Cardiac muscle cell (in vitro differentiated cells and primary cell): Measurements from ENCODE around the gene APPL2. TPM values are rescaled to one million over a fixed set of nuclear protein-coding genes. Genes with fewer than 3 reads are reported as not detected.
A peak's percentile ranks its signal among the peaks of the same experiment; 100 is the strongest.

Experiments used
- DNase-seq, 2 donors: peaks; one replicate each; pipeline versions ENCODE4 v3.0.0 to v3.0.0-alpha.2; 2010 to 2017; ENCODE audit warnings: low read depth in 1 of 2, low spot score in 1 of 2
- H3K27ac ChIP-seq: fragments of 200-600 bp; sonication (generic); 2 replicates; pipeline ENCODE4 v1.5.1; 2016
- H3K27me3 ChIP-seq: fragments of 200-600 bp; sonication (generic); 2 replicates; pipeline ENCODE4 v1.6.0; 2016; ENCODE audit warnings: control low read depth
- H3K36me3 ChIP-seq: fragments of 200-600 bp; sonication (generic); 2 replicates; pipeline ENCODE4 v1.5.1; 2016; ENCODE audit warnings: control low read depth
- H3K4me1 ChIP-seq: fragments of 200-600 bp; sonication (generic); 2 replicates; pipeline ENCODE4 v1.8.1; 2017; ENCODE audit warnings: low read depth, mild to moderate bottlenecking, mixed run types
- H3K4me3 ChIP-seq: fragments of 200-600 bp; sonication (generic); 2 replicates; pipeline ENCODE4 v1.5.1; 2016; ENCODE audit warnings: mild to moderate bottlenecking
- H3K9me3 ChIP-seq: fragments of 200-600 bp; sonication (generic); 2 replicates; pipeline ENCODE4 v1.5.1; 2017; ENCODE audit warnings: low read depth, mild to moderate bottlenecking, control low read depth
- polyA plus RNA-seq: library from polyadenylated mRNA; unstranded; fragments of >200 nt; fragmentation: Nextera tagmentation; extraction: Ambion mirVana; gene quantifications from 2 replicates; pipeline ENCODE4 v1.2.1, GENCODE V29; 2016
- total RNA-seq: library from RNA; depleted of rRNA; stranded (reverse); fragments of >200 nt; gene quantifications from 2 replicates; pipeline ENCODE4 v1.2.3, GENCODE V29; 2016
- TF ChIP-seq, protein P1 (sequence below): IDR thresholded peaks from 2 replicates; pipeline ENCODE4 v1.5.1; 2012; ENCODE audit warnings: low read depth, mild to moderate bottlenecking, low read length

Gene APPL2
- total and polyA plus RNA-seq, 2 experiments from 2014 or later, result 13.2 to 24.7 TPM

DNA sequence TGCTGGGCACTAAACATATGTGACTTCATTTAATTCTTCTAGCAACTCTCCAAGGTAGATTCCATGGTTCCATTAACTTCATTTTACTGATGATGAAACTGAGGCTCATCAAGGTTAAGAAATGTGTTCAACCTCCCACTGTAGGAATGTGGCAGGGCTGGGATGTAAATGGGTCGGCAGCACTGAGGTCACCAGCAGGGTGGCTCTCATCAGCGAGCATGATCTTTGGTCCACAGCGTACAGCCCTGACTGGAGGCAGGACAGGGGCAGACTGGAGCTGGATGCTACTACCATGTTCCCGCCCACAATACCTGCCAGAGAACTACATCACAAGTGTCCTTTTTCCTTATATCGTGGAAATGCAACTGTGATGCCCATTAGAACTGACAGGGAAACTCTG, 4.6 kb downstream of the APPL2 start:
- no peaks in the 10 kb centered on the region for H3K9me3 ChIP-seq
- no peak for DNase-seq
- TF ChIP-seq, protein P1, sequence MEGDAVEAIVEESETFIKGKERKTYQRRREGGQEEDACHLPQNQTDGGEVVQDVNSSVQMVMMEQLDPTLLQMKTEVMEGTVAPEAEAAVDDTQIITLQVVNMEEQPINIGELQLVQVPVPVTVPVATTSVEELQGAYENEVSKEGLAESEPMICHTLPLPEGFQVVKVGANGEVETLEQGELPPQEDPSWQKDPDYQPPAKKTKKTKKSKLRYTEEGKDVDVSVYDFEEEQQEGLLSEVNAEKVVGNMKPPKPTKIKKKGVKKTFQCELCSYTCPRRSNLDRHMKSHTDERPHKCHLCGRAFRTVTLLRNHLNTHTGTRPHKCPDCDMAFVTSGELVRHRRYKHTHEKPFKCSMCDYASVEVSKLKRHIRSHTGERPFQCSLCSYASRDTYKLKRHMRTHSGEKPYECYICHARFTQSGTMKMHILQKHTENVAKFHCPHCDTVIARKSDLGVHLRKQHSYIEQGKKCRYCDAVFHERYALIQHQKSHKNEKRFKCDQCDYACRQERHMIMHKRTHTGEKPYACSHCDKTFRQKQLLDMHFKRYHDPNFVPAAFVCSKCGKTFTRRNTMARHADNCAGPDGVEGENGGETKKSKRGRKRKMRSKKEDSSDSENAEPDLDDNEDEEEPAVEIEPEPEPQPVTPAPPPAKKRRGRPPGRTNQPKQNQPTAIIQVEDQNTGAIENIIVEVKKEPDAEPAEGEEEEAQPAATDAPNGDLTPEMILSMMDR, result no peak
- H3K27me3 ChIP-seq, result no peaks in the 10 kb centered on the region
- H3K4me1 ChIP-seq, result peaks cover 14% of the 10 kb centered on the region
- H3K36me3 ChIP-seq, result peaks cover 13% of the 10 kb centered on the region
- H3K4me3 ChIP-seq, result no peak overlapping the region
- H3K27ac ChIP-seq, result no peak overlapping the region

DNA sequence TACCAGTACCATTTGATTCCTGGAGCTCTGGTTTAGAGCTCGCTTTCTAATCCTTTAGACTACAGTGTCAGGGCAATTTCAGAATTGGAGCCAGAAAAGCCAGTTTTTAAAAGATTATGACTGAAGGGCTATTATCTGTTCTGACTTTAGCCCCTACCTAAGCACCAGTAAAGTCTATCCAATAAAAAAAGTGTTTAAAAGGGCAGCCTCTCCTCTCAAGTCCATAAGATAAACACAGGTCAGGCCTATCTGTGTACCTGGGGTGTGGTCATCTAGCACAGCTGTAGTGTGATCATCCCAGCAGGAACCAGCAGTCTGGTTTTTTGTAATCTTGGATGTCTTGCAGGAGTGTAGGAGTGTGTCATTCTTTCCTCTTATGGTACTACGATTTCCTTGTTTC, 6.6 kb downstream of the APPL2 start:
- Histone ChIP-seq H3K9me3 (no peaks in the 10 kb centered on the region), H3K27ac (no peak overlapping the region), H3K4me3 (no peak overlapping the region), H3K27me3 (no peaks in the 10 kb centered on the region), H3K36me3 (peaks cover 13% of the 10 kb centered on the region), H3K4me1 (peaks cover 13% of the 10 kb centered on the region)
- TF ChIP-seq, protein P1, result no peak
- DNase-seq, result no peak

DNA sequence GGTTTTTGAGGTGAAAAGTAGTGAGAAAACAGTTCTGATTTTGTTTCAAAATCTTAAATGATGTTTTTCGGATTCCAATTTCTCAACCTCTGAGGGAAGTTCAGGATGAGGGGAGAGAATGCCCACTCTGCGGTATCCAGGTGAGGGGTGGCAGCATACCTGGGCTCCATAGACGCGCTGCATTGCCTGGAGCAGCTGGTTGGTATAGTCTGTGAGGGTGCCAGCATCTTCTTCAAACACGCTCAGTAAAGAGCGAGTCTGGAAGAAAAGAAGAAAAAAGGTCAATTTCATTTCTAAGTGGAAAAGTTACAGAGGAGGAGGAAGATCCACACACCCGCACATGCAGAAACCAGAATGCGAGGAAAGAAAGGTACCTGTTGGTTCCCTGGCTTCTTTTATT, 7.0 kb downstream of the APPL2 start:
- H3K9me3 ChIP-seq, result no peaks in the 10 kb centered on the region
- TF ChIP-seq, protein P1, result no peak
- no peak overlapping the region for H3K4me3 ChIP-seq
- H3K4me1 ChIP-seq, result peaks cover 12% of the 10 kb centered on the region
- H3K27me3 ChIP-seq, result no peaks in the 10 kb centered on the region
- no peak overlapping the region for H3K27ac ChIP-seq
- DNase-seq, result no peak
- peaks cover 13% of the 10 kb centered on the region for H3K36me3 ChIP-seq

DNA sequence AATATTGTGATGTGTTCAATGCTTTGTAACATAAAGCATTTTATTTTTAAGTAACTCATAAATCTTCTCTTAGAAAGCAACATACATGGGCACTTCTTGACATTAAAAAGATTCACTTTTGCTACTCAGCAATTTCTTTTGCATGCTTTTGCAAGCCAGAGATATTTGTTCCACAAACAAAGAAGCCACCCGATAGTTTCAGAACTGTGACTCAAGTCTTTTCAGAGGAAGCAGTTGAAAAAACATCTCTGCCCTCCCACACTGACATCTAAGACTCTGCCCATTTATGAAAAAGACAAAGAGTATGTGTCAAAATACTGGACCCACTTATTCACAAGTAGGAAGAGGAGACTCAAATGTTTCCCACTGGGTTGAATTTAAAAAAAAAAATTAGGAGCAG, 7.5 kb downstream of the APPL2 start:
- H3K27me3 ChIP-seq, result no peaks in the 10 kb centered on the region
- H3K4me1 ChIP-seq, result peaks cover 13% of the 10 kb centered on the region
- H3K36me3 ChIP-seq, result peaks cover 13% of the 10 kb centered on the region
- DNase-seq, result peak in 1 of 2 donors; percentile 58
- TF ChIP-seq, protein P1, result no peak
- H3K27ac ChIP-seq, result no peak overlapping the region
- no peaks in the 10 kb centered on the region for H3K9me3 ChIP-seq
- no peak overlapping the region for H3K4me3 ChIP-seq

DNA sequence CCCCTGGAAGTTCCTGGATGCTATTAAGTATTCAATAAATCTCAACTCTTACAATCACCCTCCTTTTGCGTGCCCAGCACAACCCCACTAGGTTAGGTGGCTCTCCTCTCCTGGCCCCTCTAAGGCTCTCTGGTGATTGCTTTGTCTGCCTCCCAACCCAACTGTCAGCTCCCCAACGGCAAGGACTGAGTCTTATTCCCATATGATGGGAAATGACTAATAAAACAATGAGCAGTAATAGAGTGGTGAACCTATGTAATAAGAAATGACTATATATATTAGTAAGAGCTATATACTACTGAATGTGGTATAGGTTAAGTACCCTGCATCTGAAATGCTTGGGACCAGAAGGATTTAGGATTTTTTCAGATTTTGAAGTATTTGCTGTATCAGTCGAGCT, 8.1 kb downstream of the APPL2 start:
- DNase-seq, result no peak
- Histone ChIP-seq H3K4me1 (peaks cover 8% of the 10 kb centered on the region), H3K27ac (no peak overlapping the region), H3K36me3 (peaks cover 13% of the 10 kb centered on the region), H3K4me3 (no peak overlapping the region), H3K9me3 (no peaks in the 10 kb centered on the region), H3K27me3 (no peaks in the 10 kb centered on the region)
- TF ChIP-seq, protein P1, result no peak

DNA sequence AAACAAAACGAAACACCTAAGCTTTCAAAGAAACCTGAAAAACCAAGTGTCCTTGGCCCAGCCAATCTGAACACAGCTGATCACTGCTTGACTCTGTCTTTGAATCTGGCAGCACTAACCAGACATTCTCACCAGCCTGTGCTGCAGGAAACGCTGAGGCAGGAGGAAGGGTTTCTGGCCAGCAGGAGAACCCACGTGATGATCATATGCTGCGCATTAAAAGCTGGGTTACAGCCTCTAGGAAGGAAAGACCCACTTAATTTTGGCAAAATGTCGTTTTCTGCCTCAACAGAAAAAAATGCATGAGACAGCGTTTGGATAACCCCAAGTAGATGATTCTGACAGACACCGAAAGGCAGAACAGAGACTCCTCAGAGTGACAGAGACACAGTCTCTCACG, 9.8 kb downstream of the APPL2 start:
- H3K4me3 ChIP-seq, result no peak overlapping the region
- peaks cover 13% of the 10 kb centered on the region for H3K36me3 ChIP-seq
- H3K27ac ChIP-seq, result no peak overlapping the region
- TF ChIP-seq, protein P1, result no peak
- H3K27me3 ChIP-seq, result no peaks in the 10 kb centered on the region
- DNase-seq, result peak in 1 of 2 donors; percentile 89
- no peaks in the 10 kb centered on the region for H3K9me3 ChIP-seq
- peaks cover 12% of the 10 kb centered on the region for H3K4me1 ChIP-seq
